Stimulated activated naive CD8-positive, alpha-beta T cell treated with anti-CD3 and anti-CD28 coated beads, Interleukin-15, Interleukin-2, amounts not matched to agents 100 ng/mL and 50 ng/mL, for 24 hours (primary cell): ENCODE data around the gene IFI6.

Experiments
- H3K27ac Mint-ChIP-seq: one replicate; pipeline ENCODE4 v1.8.0; 2021; ENCODE audit warnings: mild to moderate bottlenecking, mixed read lengths
- H3K27me3 Mint-ChIP-seq: one replicate; pipeline ENCODE4 v1.8.0; 2021; ENCODE audit warnings: mixed read lengths
- H3K36me3 Mint-ChIP-seq: one replicate; pipeline ENCODE4 v1.8.0; 2021; ENCODE audit warnings: low read depth, mixed read lengths
- H3K4me1 Mint-ChIP-seq: one replicate; pipeline ENCODE4 v1.8.0; 2021; ENCODE audit warnings: low read depth, mixed read lengths
- H3K4me3 Mint-ChIP-seq: one replicate; pipeline ENCODE4 v1.8.0; 2021; ENCODE audit warnings: mild to moderate bottlenecking, mixed read lengths
- H3K9me3 Mint-ChIP-seq: one replicate; pipeline ENCODE4 v1.8.0; 2021; ENCODE audit warnings: mixed read lengths

The IFI6 gene

DNA sequence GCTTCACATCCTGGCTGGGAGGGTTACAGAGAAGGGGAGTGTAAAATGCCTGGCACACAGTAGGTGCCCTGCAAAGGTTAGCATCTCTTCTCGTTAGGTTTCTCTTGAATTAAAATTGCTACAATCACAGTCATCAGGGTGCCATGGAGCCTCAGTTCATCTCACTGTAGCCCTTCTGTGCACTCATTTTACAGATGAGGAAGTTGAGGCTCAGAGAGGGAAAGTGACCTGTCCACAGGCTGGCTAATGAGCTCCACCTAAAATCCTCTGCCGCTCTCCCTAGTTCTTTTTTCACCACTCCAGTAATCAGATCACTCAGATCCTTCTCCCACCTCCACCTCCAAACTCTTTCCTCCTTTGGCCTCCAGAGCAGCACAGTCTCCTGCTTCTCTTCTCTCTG, 54.6 kb downstream of the IFI6 start:
- Mint-ChIP-seq H3K9me3 (no peaks in the 10 kb centered on the region), H3K27ac (no peak overlapping the region), H3K4me3 (no peak overlapping the region), H3K36me3 (peaks cover 8% of the 10 kb centered on the region), H3K27me3 (no peaks in the 10 kb centered on the region), H3K4me1 (peaks cover 52% of the 10 kb centered on the region)

DNA sequence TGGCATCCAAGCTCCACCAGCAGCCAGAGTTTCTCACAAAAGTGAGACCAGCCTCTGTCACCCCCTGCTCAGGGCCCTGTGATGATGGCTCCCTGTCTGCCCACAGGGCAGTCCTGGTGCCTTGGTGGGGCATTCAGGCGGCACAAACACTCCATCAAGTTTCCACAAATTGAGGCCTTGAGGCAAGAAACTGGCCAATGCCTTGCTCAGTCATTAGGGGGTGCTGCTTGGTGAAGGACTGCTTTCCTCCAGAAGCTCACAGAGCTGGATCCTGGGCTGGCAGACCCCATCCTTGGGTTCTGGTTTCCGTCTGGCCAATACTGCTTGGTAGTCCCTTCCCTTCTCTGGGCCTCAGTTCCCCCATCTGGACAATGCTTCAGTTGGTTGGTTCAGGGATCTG, 55.6 kb downstream of the IFI6 start:
- Mint-ChIP-seq H3K4me3 (no peak overlapping the region), H3K27ac (no peak overlapping the region), H3K27me3 (no peaks in the 10 kb centered on the region), H3K9me3 (no peaks in the 10 kb centered on the region), H3K36me3 (peaks cover 8% of the 10 kb centered on the region), H3K4me1 (peaks cover 52% of the 10 kb centered on the region)
